ENCODE data around the gene ISLR.

Gene ISLR

DNA sequence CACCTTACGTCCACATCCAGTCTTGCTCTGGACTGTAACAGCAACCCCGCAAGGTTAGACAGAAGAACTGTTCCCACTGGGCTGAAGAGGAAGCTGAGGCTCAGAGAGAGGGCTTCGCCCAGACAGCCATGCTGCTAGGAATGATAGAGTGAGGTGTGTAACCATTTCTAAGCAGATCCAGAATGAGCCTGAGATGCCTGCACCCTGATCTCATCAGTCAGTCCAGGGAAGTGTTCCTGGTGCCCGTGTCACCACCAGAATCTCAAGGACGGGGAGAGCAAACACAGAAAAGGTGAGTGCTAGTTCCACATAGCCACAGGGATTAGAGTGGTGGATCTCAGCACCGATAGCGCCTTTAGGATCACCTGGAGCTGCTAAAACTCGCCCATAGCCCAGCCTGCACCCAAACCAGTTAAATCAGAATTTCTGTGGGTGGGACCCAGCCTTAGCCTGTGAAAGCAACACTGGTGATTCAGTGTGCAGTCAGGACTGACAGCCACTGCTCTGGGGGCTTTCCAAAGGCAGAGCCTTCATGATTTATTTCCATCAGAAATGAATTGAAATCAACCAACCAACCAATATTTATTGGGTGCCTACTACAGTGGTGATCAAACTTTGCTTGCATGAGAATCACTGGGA is 12.3 kb downstream of the ISLR start:
- TF ChIP-seq, protein P1, sequence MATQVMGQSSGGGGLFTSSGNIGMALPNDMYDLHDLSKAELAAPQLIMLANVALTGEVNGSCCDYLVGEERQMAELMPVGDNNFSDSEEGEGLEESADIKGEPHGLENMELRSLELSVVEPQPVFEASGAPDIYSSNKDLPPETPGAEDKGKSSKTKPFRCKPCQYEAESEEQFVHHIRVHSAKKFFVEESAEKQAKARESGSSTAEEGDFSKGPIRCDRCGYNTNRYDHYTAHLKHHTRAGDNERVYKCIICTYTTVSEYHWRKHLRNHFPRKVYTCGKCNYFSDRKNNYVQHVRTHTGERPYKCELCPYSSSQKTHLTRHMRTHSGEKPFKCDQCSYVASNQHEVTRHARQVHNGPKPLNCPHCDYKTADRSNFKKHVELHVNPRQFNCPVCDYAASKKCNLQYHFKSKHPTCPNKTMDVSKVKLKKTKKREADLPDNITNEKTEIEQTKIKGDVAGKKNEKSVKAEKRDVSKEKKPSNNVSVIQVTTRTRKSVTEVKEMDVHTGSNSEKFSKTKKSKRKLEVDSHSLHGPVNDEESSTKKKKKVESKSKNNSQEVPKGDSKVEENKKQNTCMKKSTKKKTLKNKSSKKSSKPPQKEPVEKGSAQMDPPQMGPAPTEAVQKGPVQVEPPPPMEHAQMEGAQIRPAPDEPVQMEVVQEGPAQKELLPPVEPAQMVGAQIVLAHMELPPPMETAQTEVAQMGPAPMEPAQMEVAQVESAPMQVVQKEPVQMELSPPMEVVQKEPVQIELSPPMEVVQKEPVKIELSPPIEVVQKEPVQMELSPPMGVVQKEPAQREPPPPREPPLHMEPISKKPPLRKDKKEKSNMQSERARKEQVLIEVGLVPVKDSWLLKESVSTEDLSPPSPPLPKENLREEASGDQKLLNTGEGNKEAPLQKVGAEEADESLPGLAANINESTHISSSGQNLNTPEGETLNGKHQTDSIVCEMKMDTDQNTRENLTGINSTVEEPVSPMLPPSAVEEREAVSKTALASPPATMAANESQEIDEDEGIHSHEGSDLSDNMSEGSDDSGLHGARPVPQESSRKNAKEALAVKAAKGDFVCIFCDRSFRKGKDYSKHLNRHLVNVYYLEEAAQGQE (IDR thresholded peaks at IDR 0.05; ENCODE audit: insufficient replicate concordance, low read depth), result no peak
- TF ChIP-seq SPI1 (IDR thresholded peaks at IDR 0.05; ENCODE audit: borderline replicate concordance, low read depth) (no peak), GABPA (IDR thresholded peaks at IDR 0.05; ENCODE audit: low read depth) (no peak), CTCF (IDR thresholded peaks at IDR 0.05; ENCODE audit: insufficient read depth, low read length) (no peak), POLR2AphosphoS5 (IDR thresholded peaks at IDR 0.05; ENCODE audit: low read depth) (no peak)
- no peak for DNase-seq (ENCODE audit: low read depth in 1 of 2, low spot score in 1 of 2)
- H3K4me3 ChIP-seq (replicated peaks; ENCODE audit: insufficient read depth, low read length), result no peak overlapping the region
- H3K27me3 ChIP-seq (ENCODE audit: insufficient read depth, poor library complexity, severe bottlenecking), result no peaks in the 10 kb centered on the region
- no peak overlapping the region for H3K27ac ChIP-seq (replicated peaks)

DNA sequence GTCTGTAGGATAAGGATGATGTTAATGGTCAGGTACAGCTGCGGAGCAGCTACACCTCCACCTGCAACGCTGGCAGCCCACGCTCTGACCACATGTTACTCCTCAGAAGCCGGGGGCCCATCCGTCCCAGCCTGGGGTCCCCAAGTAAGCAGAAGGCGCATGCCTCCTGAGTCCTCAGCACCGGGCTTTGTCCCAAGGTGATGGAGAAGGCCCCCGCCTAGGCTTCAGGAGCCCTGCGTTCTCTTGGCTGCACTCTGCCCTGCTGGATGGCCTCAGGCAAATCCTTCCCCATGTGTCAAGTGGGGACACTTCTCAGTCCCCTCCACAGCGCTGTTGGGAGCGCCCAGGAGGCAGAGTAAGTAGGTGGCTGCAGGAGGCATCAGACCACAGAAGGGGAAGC is 14.7 kb downstream of the ISLR start:
- Histone ChIP-seq H3K27ac (replicated peaks) (no peak overlapping the region), H3K4me3 (replicated peaks; ENCODE audit: insufficient read depth, low read length) (no peak overlapping the region), H3K27me3 (ENCODE audit: insufficient read depth, poor library complexity, severe bottlenecking) (peaks cover 2% of the 10 kb centered on the region)
- DNase-seq (ENCODE audit: low read depth in 1 of 2, low spot score in 1 of 2), result no peak
- no peak for TF ChIP-seq SPI1 (IDR thresholded peaks at IDR 0.05; ENCODE audit: borderline replicate concordance, low read depth)
- TF ChIP-seq GABPA (IDR thresholded peaks at IDR 0.05; ENCODE audit: low read depth), result no peak
- TF ChIP-seq POLR2AphosphoS5 (IDR thresholded peaks at IDR 0.05; ENCODE audit: low read depth), result no peak

- no peak for TF ChIP-seq POLR2AphosphoS5 (IDR thresholded peaks at IDR 0.05; ENCODE audit: low read depth)
- TF ChIP-seq, protein P1 (IDR thresholded peaks at IDR 0.05; ENCODE audit: insufficient replicate concordance, low read depth), result no peak
- TF ChIP-seq SPI1 (IDR thresholded peaks at IDR 0.05; ENCODE audit: borderline replicate concordance, low read depth), result no peak
- no peak for TF ChIP-seq GABPA (IDR thresholded peaks at IDR 0.05; ENCODE audit: low read depth)
- no peak for TF ChIP-seq CTCF (IDR thresholded peaks at IDR 0.05; ENCODE audit: insufficient read depth, low read length)
- H3K27me3 ChIP-seq (ENCODE audit: insufficient read depth, poor library complexity, severe bottlenecking), result peaks cover 3% of the 10 kb centered on the region
- no peak overlapping the region for H3K27ac ChIP-seq (replicated peaks)
These were observed 18.3 kb downstream of the ISLR start for GRCh38 chr15:74191798-74192197.

DNA sequence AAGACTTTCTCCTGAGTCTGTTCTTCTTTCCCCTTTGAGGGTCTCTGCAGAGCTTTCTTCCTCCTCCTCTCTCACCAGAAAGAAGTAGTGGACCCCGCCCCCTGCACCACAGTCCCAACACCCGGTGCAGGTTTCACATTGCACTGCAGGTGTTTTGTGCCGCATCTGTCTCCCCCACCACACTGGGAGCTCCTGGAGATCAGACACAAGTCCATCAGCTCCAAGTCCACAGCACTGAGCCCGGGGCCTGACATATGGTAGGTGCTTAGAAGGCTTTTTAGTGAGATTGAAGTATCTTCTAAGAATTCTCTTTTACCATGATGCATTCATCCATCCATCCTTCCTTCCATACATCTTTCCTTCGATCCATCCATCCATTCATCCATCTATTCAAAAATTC is 19.2 kb downstream of the ISLR start:
- H3K4me3 ChIP-seq (replicated peaks; ENCODE audit: insufficient read depth, low read length), result no peak overlapping the region
- no peak overlapping the region for H3K27ac ChIP-seq (replicated peaks)
- TF ChIP-seq, protein P1 (IDR thresholded peaks at IDR 0.05; ENCODE audit: insufficient replicate concordance, low read depth), result no peak
- no peak for TF ChIP-seq CTCF (IDR thresholded peaks at IDR 0.05; ENCODE audit: insufficient read depth, low read length)
- no peak for TF ChIP-seq SPI1 (IDR thresholded peaks at IDR 0.05; ENCODE audit: borderline replicate concordance, low read depth)
- no peak for TF ChIP-seq GABPA (IDR thresholded peaks at IDR 0.05; ENCODE audit: low read depth)
- no peak for TF ChIP-seq POLR2AphosphoS5 (IDR thresholded peaks at IDR 0.05; ENCODE audit: low read depth)
- peaks cover 3% of the 10 kb centered on the region for H3K27me3 ChIP-seq (ENCODE audit: insufficient read depth, poor library complexity, severe bottlenecking)
- DNase-seq (ENCODE audit: low read depth in 1 of 2, low spot score in 1 of 2), result no peak

More at GRCh38 chr15:74191798-74192197, 18.3 kb downstream of the ISLR start:
- no peak overlapping the region for H3K4me3 ChIP-seq (replicated peaks; ENCODE audit: insufficient read depth, low read length)
- DNase-seq (ENCODE audit: low read depth in 1 of 2, low spot score in 1 of 2), result no peak

Data from HL-60 (cell line).